Fibroblast of mammary gland (primary cell): ENCODE data around the gene ME3.
A peak's percentile ranks its signal among the peaks of the same experiment; 100 is the strongest.

Experiments used
- DNase-seq: peaks from one replicate; pipeline ENCODE4 v3.0.0-alpha.2; 2010; ENCODE audit warnings: low read depth
- H3K4me3 ChIP-seq: 2 replicates; pipeline ENCODE4 v1.5.1; 2011; ENCODE audit warnings: low read depth, mild to moderate bottlenecking, low read length, moderate library complexity; ENCODE audit not compliant: control insufficient read depth
- CTCF ChIP-seq: conservative IDR thresholded peaks from 2 replicates; pipeline ENCODE4 v1.5.1; 2011; ENCODE audit warnings: low read depth, low read length, inconsistent platforms; ENCODE audit not compliant: control insufficient read depth, insufficient read depth

The ME3 gene

GRCh38 chr11:86477495-86478155 lies 194.8 kb downstream of the ME3 start:
- DNase-seq = peak; percentile 49
- no peak for TF ChIP-seq CTCF
- no peak overlapping the region for H3K4me3 ChIP-seq

- TF ChIP-seq CTCF = no peak
- H3K4me3 ChIP-seq = no peak overlapping the region
- DNase-seq = peak; percentile 33
Measured at GRCh38 chr11:86476109-86476861, 196.1 kb downstream of the ME3 start.

GRCh38 chr11:86475027-86475426 lies 197.4 kb downstream of the ME3 start:
- no peak overlapping the region for H3K4me3 ChIP-seq
- no peak for TF ChIP-seq CTCF
- DNase-seq = no peak

- DNase-seq = peak; percentile 74
- no peak overlapping the region for H3K4me3 ChIP-seq
- TF ChIP-seq CTCF = no peak
Measured at GRCh38 chr11:86473991-86474833, 198.2 kb downstream of the ME3 start.

- no peak for DNase-seq
- H3K4me3 ChIP-seq = no peak overlapping the region
- TF ChIP-seq CTCF = no peak
Measured at GRCh38 chr11:86469491-86470388, 202.7 kb downstream of the ME3 start.

GRCh38 chr11:86468169-86468568 lies 204.2 kb downstream of the ME3 start:
- TF ChIP-seq CTCF = no peak
- H3K4me3 ChIP-seq = no peak overlapping the region
- DNase-seq = no peak
